HG03045 (cell line): ENCODE measurements around the gene HHIPL1.

Experiments
- ATAC-seq: cut with Tn5 transposase; IDR thresholded peaks from one replicate; pipeline ENCODE4 v1.9.1; 2021; ENCODE audit warnings: mild to moderate bottlenecking, moderate library complexity; ENCODE audit not compliant: unreplicated experiment

The HHIPL1 gene

DNA sequence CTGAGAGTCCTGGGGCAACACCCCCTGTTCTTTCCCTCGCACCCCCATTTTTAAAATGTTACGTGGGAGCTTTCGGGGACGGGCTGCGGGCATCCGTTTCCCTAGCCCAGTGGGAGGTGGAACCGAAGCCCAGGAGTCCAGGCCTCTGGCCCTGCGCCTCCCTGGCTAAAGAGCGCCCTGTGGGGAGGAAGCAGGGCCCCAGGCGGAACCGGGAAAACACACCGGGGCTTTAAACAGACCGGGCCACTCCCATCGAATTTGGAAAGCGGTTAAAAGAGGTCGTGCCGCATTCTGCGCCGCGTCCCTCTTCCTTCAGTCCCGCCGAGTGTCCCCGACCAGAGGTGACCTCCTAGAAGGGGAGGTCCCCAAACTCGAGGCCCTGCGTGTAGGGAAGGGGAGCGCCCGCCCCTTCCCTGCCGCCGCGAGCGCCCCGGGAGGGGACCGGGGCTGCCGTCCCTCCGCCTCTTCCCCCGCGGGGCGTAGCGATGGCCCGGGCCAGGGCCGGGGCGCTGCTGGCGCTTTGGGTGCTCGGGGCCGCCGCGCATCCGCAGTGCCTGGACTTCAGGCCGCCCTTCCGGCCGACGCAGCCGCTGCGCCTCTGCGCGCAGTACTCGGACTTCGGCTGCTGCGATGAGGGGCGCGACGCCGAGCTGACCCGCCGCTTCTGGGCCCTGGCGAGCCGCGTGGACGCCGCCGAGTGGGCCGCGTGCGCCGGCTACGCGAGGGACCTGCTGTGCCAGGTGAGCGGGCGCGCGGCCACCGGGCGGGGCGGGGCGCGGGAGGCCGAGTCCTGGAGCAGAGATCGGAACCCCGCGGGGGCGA is at the start of gene HHIPL1:
Gene HHIPL1, plus strand, starts transcription at position 407 of the 822 bp plus-strand sequence. Its CDS starts 79 bp downstream, at position 486.
- no peak for ATAC-seq

DNA sequence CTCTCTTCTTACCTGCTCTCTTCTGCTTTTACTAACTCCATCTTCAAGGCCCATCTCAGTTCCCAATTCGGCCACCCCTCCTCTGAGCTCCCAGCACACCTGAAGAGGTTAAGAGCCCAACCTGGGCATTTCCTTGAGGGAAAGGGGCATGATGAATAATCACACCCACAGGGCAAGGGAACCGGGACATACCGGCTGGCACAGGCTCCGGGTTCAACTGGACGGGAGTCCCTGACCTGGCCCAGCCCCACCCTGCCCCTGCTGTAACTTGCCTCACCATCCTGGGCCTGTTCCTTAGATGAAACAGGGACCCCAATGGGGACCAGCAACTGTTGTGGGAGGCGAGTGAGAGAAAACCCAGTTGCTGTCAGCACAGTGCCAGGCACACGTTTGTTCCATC is 49.4 kb upstream of the HHIPL1 start:
- no peak for ATAC-seq

DNA sequence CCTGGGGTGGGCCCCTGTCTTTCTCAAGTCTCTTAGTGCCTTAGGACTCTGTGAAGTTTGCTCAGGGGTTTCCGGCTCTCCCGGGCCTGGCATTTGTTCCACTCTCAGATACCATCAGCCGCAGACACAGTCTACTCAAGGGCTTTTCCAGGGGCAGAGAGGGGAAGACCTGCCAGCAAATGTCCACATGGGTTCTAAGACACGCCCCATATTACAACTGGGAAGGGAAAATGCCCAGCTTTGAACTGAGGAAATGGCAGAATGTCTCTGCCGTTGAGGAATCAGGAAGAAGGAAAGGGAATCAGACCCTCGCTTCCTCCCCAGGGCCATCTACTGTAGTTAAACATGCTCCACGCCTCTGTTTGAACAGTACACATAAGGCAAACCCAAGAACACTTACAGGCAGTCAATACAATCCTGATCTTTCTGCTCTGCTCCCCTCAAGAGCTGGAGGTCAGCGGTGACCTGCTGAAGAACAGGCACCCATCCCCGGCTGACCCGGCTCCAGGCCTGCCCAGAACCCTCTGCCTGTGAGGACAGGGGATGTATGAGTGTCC is 48.8 kb upstream of the HHIPL1 start:
- no peak for ATAC-seq

DNA sequence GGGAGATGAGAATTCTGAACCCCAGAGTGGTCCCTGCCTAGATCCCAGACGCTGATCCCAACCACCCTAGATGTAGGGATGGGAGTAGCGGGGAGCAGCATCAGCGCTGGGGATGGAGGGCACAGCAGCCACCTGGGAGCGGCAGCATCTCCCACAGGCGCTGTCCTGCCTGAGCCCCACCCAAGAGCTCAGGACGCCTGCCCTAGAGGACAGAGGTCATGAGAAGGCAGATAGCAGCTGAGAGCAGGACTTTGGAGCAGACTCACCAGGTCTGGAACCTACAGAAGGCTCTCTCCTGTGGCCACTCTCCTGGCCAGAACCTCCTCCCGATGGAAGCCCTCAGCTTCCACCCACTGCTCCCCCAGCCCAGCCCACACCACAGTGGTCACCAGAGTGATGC is 48.2 kb upstream of the HHIPL1 start:
- ATAC-seq, result no peak

DNA sequence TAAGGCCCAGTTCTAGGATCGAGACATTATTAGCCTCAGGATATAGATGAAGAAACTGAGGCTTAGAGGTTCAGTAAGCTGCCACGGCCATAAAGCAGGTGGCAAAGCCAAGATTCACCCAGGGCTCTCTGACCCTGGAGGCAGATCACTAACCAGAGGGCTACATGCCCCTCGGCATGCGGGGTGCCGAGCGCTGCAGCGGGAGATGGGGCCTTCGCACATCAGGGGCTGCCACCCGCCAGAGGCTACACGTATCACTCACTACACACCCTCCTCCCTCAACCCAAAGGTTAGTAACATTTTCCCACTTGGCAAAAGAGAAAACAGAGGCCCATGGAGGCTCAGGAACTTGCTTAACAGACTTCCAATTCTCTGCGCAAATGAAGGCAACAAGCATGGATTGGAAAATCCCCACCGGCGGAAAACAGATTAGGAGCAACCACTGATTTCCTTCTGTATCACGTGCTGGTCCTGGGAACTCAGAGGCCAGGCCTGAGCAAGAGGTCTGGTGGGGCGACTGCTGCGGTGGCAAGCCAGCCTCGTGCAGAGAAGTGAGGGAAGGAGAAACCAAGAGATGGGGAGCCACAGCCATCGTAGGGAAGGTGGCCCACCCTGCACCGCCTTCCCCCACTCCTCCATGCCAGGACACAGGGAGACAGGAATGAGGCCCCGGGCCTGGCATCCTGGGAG is 46.9 kb upstream of the HHIPL1 start:
- ATAC-seq, result no peak

DNA sequence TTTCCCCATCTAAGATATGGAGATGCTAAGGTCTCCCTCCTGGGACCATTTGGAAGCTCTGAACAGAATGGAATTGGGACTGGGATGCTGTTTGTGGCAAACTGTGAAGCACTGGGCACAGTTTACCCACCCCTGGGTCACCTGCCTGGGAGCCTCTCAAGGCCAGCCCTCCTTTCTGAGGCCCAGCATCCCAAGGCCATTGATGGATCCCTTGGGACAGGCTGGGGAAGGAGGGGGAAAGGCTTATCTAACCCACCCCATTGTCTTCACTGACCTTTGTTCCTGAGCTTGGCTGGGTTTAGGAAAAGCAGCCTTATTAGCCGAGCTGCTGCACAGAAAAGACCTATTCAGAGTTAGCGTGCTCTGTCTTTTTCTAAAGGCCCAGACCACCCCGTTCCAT is 46.2 kb upstream of the HHIPL1 start:
- ATAC-seq, result no peak

DNA sequence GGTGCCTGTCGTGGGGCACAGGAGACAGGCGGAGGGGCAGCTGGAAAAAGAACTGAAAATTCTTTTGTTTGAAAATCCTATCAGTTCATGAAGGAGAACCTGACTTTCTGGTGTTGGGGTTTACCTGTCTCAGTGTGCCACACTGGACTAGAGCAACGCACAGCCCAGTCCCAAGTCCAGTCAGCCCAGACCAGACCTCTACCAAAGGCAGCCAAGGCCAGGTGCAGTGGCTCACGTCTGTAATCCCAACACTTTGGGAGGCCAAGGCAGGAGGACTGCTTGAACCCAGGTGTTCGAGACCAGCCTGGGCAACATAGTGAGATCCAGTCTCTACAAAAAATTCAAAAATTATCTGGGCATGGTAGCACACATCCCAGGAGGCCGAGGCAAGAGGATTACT is 45.5 kb upstream of the HHIPL1 start:
- ATAC-seq, result no peak

DNA sequence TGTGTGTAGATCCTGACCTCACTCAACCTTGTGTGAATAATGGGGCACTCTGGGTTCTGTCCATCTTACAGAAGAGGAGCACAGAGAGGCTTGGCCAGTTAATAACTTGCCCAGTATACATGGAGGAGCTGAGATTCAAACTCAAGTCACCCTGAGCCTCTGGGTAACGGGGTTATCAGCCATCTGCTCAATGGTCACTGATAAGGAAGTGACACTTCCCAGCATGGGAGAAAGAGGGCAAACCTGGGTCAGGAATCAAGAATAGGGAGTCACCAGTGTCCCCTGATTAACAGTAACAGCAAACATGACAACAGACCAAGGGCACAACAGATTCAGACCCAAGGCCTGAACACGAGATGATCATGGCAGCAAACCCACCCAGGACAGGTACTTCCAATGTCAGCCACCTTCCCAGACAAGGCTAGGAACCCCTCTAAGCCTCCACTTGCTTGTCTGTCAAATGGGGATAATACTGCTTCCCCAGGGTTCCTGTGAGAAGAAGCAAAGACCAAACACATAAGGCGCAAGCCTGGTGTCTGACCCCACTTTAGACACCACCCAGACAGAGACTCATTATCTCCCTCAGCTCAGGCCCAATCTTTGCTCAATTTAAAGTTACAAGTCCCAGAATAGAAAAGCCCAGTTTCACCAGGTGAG is 44.6 kb upstream of the HHIPL1 start:
- ATAC-seq, result no peak

DNA sequence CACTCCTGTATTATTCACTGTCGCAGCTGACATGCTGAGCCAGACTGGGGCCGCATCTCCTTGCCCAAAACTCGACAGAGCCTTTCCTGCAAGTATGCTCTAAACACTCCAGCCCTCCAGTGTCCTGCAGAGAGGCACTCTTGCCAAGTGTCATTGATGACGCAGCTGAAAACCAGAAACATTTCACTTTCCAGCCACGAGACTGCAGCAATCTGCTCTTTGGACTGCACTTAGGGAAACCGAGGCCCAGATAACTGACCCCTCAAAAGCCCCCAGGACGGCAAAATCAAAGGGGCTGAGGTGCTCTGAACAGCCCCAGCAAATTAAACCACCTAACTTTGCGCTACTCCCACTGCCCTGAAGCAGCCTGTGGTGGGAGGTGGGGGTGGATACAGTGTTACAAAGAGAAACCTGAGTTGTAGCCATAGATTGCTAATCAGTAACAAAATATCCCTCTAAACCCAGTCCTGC is 43.5 kb upstream of the HHIPL1 start:
- no peak for ATAC-seq

DNA sequence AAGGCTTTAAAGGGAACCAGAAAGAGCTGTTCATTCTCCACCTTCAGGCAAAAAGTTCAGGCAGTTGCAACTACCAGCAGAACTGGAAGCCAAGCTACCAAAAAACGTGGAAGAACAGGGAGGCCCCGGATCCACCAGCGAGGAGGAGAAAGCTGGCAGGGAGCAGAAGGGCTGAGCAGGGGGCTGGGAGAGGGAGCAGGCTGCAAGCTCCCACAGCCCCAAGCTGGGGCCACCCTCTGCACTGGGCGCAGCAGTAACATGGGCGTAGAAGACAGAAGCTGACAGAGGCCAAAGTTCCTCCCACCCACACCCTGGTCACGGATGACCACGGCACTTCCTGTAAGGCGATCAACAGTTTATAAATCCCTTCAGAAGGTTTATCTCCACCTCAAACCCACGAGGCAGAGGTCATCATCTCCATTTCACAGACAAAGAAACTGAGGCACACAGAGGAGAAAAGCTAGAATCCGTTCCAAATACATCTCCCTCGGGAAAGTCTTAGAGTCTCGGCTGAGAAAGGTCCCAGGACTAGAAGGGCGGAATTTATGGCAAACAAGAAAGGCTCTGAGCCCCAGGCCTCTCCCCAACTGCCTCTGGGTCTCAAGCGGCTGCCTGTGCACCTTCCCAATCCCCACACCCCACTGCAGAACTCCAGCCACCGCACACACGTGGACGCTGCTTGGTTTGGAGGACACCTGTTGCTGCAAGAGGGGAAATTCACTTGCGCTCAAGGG is 42.7 kb upstream of the HHIPL1 start:
- no peak for ATAC-seq

DNA sequence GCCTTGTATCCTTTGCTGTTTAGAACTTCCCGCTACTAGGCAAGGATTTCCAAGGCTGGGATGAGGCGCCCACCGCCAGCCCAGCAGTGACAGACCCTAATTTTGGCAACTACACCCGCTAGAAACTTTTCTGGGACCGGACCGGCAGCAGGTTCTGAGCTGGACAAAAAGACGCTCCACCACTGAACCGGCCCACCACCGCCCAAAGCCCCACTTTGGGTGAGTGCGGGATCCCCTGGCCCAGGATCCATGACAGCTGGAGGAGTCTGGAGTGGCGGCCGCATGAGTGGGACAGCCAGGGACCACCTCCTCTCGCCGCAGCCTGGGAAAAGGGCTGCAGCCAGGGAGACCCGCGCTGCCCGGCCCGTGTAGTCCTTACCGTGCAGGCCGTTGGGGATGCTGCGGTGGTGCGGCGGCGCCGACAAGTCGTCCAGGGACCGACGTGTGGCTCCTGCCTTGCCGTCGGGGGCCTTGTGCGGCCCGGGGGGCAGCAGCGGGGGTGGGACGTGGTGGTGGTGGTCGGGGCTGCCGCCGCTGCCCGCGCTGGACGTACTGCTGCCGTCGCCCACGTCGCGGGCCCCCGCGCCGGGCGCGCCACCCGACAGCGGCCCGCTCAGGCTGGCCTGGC is 42.0 kb upstream of the HHIPL1 start:
- no peak for ATAC-seq

DNA sequence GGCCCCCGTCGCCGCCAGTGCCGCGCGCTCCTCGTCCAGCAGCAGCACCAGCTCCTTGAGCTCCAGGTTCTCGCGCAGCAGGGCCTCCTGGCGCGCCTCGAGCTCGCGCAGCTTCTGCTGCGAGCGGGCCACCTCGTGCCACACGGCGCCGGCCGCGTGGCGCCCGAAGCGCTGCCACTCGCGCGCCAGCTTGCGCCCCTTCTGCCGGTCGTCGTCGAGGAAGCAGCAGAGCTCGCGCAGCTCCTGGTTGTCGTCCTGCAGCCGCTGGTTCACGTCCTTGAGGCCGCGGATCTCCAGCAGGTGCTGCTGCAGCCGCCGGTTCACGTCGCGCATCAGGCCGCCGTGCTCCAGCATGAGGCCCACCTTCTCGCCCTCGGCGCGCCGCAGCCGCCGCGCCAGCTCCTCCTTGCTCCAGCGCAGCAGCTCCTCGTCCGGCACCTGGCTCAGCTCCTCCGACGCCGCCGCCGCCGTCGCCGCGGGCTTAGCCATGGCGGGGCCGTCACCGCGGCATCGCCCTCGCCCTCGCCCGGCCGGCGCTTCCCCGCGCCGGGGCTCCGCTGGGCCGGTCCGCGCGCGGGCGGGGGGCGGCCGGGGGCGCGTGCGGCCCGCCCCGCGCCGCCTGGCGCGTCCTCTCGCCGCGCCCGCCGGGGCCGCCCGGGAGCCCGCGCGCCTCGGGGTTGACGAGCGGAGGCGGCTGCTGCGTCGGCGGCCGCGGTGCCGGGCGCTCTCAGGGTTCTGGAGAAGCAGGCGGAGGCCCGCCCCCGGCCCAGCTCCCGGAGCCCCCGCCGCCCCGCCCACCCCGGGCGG is 41.3 kb upstream of the HHIPL1 start, which contains the start of gene CCDC85C:
Gene CCDC85C, minus strand, starts transcription at position 737 of the 807 bp plus-strand sequence. Its CDS starts 248 bp downstream, at position 489.
- ATAC-seq, result no peak

DNA sequence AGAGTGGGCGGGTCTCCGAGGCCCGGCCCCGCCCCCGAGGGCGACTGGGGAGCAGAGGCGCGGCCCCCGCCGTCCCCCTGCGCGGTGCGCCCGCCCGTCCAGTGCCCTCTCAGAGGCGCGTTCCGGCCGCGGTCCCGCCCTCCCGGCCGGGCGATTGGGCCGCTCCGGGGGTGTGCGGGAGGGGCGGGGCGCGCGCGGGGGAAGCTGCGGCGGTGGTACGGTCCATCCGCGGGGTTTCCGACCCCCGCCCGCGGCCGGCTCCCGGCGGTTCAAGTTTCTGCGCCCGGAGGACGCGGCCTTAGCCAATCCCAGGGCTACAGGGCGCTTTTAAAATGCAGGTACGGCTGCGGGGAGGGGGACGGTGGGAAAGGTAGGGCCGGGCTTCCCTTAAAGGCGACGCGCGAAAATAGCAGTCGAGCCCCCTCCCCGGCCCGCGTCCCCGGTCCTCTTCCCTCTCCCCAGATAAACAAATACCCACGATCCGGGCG is 40.6 kb upstream of the HHIPL1 start:
- ATAC-seq, result peak; percentile 89

DNA sequence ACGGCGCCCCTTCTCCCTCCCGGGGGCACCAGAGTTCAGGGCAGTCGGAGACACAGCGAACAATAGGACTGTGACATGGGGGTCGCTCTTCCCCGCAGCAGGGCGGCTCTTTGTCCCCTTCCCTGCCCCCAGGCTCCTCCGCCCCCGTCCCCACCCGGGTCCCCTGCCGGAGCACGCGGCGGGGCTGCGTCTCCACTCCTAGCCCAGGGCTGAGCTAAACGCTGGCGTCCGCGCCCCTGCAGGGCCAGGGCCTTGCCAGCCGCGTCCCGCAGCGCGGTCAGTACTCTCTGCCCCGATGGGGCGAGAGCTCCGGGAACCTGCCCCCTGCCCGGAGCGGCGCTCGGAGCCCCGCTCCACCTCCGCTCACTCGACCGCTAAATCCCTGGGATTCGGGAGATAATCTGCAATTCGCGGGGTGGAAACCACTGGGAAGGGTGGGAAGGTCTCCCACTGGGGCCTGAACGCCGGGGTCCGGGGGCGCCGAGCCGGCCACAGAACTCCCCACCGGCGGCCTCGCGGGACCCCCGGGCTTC is 40.1 kb upstream of the HHIPL1 start:
- peak; percentile 25 for ATAC-seq

DNA sequence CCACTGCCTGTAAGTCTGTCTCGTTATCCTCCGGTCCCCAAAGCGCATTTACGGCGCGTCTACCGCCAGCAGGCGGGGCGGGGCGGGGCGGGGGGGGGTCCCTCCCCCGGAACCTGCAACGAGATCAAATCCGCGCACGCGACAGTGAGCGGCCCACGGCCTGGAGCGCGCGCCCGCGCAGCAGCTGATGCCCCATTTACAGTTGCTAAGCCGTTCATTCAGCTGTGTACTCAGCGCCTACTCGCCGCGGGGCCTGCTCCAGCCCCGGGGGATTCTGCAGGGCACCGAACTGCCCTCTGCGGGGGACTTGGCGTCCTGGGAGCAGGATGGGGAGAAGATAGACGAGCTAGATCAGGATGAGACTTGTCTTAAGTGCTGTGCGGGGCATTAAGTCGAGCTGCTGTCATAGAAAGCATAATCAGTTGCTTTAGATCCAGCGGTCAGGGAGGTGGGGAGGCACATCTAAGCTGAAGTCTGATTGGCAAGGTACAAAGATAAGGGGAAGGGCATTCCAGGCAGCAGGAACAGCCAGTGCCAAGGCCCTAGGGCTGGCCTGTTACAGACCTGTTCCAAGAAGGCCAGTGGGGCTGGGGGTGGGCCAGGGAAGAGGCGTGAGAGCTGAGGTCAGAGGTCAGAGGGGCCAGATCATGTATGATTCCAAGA is 39.5 kb upstream of the HHIPL1 start:
- ATAC-seq, result peak; percentile 30

DNA sequence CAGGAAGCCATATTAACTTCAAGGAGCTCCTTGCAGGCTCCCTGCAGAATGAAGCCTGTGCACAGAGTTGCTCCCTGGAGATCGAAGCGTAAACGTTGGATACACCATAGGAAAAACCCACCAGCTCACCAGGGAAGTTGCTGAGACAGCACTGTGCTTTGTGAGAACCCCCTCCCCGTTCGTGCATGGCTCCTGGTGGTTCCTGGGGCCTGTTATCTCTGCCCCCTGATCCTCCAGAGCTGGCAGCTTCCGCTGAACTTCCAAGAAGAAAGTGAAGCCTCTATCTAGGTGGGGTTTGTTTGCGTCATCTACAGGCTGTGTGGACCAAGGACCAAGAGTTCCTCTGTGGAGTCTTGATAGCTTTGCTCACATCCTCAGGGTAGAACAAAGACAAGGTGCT is 38.6 kb upstream of the HHIPL1 start:
- no peak for ATAC-seq

DNA sequence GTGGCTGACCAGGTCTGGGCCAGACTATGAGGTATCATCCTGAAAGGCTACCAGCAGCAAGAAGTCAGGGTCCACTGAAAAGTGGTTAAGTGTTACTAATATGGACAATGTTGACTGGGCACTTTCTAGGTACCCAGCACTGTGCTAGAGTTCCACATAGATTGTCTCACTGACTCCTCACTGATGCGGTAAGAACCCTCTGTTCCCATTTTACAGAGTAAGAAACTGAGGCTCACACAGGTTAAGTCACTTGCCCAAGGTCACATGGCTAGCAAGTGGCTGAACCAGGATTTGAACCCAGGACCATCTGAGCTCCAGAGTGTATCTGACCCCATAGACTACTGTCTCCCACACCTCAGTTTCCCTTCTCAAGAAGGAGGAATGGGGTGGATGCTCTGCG is 36.3 kb upstream of the HHIPL1 start:
- ATAC-seq, result no peak
